HG03469 (cell line): ENCODE measurements around the gene SRCAP.
"Not testable (repeated sequence)": the region's sequence is repeated elsewhere in the genome, so short reads cannot be mapped to it uniquely, and the experiment has no call there.

Source experiments
- ATAC-seq: cut with Tn5 transposase; IDR thresholded peaks from one replicate; pipeline ENCODE4 v1.9.1; 2021; ENCODE audit warnings: mild to moderate bottlenecking, moderate library complexity, moderate number of reproducible peaks; ENCODE audit not compliant: unreplicated experiment

Gene SRCAP

GRCh38 chr16:30697264-30698138 is 1.5 kb upstream of the SRCAP start:
- ATAC-seq, result peak; percentile 73

GRCh38 chr16:30698139-30698815 is 694 bp upstream of the SRCAP start:
- peak; percentile 32 for ATAC-seq

GRCh38 chr16:30699615-30700099 is 686 bp downstream of the SRCAP start:
- ATAC-seq, result no peak

- ATAC-seq, result no peak
Measured at GRCh38 chr16:30700491-30700890, 1.5 kb downstream of the SRCAP start.

- no peak for ATAC-seq
Measured at GRCh38 chr16:30700971-30701370, 2.0 kb downstream of the SRCAP start.

GRCh38 chr16:30703071-30703470 is 4.1 kb downstream of the SRCAP start:
- not testable (repeated sequence) for ATAC-seq

- ATAC-seq, result no peak
Measured at GRCh38 chr16:30703971-30704370, 5.0 kb downstream of the SRCAP start.

GRCh38 chr16:30706046-30706445 is 7.1 kb downstream of the SRCAP start:
- ATAC-seq, result no peak

GRCh38 chr16:30710971-30711370 is 12.0 kb downstream of the SRCAP start:
- ATAC-seq, result no peak

GRCh38 chr16:30711712-30712111 is 12.7 kb downstream of the SRCAP start:
- no peak for ATAC-seq

- no peak for ATAC-seq
Measured at GRCh38 chr16:30715750-30716445, 16.9 kb downstream of the SRCAP start.

- ATAC-seq, result no peak
Measured at GRCh38 chr16:30720086-30720485, 21.1 kb downstream of the SRCAP start.

GRCh38 chr16:30720694-30721093 is 21.7 kb downstream of the SRCAP start:
- ATAC-seq, result no peak

- ATAC-seq, result no peak
Measured at GRCh38 chr16:30721167-30721566, 22.2 kb downstream of the SRCAP start.

GRCh38 chr16:30721606-30722005 is 22.6 kb downstream of the SRCAP start:
- ATAC-seq, result no peak

- ATAC-seq, result no peak
Measured at GRCh38 chr16:30722443-30722842, 23.5 kb downstream of the SRCAP start.

GRCh38 chr16:30722916-30723315 is 23.9 kb downstream of the SRCAP start:
- no peak for ATAC-seq

- no peak for ATAC-seq
Measured at GRCh38 chr16:30723725-30724355, 24.9 kb downstream of the SRCAP start.

GRCh38 chr16:30724641-30725417 is 25.9 kb downstream of the SRCAP start:
- ATAC-seq, result no peak

- ATAC-seq, result no peak
Measured at GRCh38 chr16:30725418-30725792, 26.4 kb downstream of the SRCAP start.
